ENCODE measurements around the gene NFASC.

The NFASC gene

GRCh38 chr1:205056188-205056611, 185.5 kb downstream of the NFASC start:
- in situ Hi-C loops (cut with HindIII; ENCODE audit: low sequenced_read_pairs): loop anchor here (10.0 kb wide), 1 partner anchor 51 kb away; no protein-coding TSS in a partner anchor

DNA sequence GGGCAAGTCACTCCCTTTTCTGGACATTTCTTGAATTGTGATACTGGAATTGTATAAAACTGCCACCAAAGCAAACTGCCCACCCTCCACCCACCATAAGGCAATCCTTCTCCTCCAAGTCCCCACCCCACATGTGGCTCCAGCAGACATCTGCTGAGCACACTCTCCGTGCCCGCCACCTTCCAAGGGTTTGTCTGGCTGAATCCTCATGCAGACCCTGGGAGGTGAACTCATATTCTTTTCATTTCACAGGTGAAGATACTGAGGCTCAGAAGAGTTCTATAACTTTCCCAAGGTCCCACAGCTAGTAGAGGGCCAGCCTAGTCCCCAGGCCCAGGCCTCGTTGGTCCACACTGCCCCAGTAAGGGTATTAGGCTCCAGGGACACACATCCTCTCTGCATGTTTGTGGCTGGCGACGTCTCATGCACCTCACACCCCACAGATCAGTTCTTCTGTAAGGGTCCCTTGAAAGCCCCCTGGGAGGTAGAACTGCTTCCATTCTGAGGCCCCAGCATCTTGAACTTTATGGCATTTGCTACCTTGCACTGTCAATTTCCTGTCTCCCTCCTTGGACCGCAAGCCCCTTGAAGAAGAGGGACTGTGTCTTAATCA, 186.4 kb downstream of the NFASC start:
- in situ Hi-C loops (cut with HindIII; ENCODE audit: low sequenced_read_pairs): loop anchor here (10.0 kb wide), 1 partner anchor 52 kb away; no protein-coding TSS in a partner anchor

DNA sequence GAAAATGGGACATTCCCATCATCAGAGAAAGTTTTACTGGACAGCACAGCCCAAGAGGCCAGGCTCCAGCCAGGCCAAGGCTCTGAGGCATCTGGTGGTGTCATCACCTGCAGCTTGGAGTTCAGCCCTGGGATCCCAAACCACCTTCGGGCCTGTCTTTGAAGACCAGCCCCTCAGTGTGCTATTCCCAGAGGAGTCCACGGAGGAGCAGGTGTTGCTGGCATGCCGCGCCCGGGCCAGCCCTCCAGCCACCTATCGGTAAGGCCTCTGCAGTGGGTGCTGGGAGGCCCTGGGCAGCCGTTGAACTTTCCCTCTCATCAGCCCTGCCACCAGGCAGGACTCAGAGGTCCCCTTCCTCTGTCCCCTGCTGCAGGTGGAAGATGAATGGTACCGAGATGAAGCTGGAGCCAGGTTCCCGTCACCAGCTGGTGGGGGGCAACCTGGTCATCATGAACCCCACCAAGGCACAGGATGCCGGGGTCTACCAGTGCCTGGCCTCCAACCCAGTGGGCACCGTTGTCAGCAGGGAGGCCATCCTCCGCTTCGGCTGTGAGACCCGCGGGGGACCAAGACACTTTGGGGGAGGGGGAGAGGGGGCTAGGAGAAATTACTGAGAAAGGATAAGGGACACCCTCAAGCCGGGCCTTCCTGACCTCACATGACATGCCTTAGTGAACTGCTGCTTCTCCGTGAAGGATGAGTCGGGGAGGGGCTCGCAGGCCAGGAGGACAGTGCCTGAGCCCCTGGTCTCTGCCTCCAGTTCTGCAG, 187.3 kb downstream of the NFASC start:
- in situ Hi-C loops (cut with HindIII; ENCODE audit: low sequenced_read_pairs): loop anchor here (10.0 kb wide), 1 partner anchor 53 kb away; no protein-coding TSS in a partner anchor

GRCh38 chr1:205058853-205059252, 188.2 kb downstream of the NFASC start:
- in situ Hi-C loops (cut with HindIII; ENCODE audit: low sequenced_read_pairs): loop anchor here (10.0 kb wide), 1 partner anchor 54 kb away; no protein-coding TSS in a partner anchor

- in situ Hi-C loops (cut with HindIII; ENCODE audit: low sequenced_read_pairs): loop anchor here (10.0 kb wide), 1 partner anchor 55 kb away; no protein-coding TSS in a partner anchor
Measured at GRCh38 chr1:205059660-205060059, 189.0 kb downstream of the NFASC start.

GRCh38 chr1:205060746-205061145, 190.1 kb downstream of the NFASC start:
- in situ Hi-C loops (cut with HindIII; ENCODE audit: low sequenced_read_pairs): no loop called here

- in situ Hi-C loops (cut with HindIII; ENCODE audit: low sequenced_read_pairs): no loop called here
Measured at GRCh38 chr1:205061227-205061626, 190.6 kb downstream of the NFASC start.

GRCh38 chr1:205061665-205062069, 191.0 kb downstream of the NFASC start:
- in situ Hi-C loops (cut with HindIII; ENCODE audit: low sequenced_read_pairs): no loop called here

GRCh38 chr1:205062319-205062718, 191.7 kb downstream of the NFASC start:
- in situ Hi-C loops (cut with HindIII; ENCODE audit: low sequenced_read_pairs): no loop called here

GRCh38 chr1:205062895-205063294, 192.2 kb downstream of the NFASC start:
- in situ Hi-C loops (cut with HindIII; ENCODE audit: low sequenced_read_pairs): no loop called here

DNA sequence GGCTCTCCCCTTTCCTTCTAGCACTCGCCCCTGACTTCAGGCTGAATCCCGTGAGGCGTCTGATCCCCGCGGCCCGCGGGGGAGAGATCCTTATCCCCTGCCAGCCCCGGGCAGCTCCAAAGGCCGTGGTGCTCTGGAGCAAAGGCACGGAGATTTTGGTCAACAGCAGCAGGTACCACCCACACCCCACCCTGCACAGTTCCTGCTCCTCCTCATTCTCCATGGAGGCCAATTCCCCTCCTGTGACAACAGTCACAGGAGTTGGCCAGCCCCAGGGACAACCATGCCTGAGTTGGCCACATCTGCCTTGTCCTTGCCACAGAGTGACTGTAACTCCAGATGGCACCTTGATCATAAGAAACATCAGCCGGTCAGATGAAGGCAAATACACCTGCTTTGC, 193.6 kb downstream of the NFASC start:
- in situ Hi-C loops (cut with HindIII; ENCODE audit: low sequenced_read_pairs): no loop called here

DNA sequence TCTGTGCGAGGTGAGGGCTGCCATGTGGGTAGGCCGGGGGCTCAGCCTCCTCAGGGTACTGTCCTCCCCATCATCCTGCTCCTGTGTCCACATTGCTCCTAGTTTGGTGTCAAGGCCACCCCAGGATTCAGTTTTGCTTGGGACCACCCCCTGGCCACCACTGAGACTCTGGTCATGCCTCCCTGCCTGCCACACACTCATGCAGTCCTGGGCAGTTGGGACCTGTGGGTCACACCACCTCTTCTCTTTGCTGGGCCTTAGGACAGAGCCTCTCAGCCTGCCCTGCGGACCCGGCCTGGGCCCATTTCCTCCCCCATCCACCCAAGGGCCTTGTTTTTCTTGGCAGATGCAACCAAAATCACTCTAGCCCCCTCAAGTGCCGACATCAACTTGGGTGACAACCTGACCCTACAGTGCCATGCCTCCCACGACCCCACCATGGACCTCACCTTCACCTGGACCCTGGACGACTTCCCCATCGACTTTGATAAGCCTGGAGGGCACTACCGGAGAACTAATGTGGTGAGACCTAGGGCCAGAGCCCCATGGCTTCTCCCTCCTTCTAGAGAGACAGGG, 194.2 kb downstream of the NFASC start:
- in situ Hi-C loops (cut with HindIII; ENCODE audit: low sequenced_read_pairs): no loop called here

GRCh38 chr1:205065666-205066065, 195.0 kb downstream of the NFASC start:
- in situ Hi-C loops (cut with HindIII; ENCODE audit: low sequenced_read_pairs): no loop called here

DNA sequence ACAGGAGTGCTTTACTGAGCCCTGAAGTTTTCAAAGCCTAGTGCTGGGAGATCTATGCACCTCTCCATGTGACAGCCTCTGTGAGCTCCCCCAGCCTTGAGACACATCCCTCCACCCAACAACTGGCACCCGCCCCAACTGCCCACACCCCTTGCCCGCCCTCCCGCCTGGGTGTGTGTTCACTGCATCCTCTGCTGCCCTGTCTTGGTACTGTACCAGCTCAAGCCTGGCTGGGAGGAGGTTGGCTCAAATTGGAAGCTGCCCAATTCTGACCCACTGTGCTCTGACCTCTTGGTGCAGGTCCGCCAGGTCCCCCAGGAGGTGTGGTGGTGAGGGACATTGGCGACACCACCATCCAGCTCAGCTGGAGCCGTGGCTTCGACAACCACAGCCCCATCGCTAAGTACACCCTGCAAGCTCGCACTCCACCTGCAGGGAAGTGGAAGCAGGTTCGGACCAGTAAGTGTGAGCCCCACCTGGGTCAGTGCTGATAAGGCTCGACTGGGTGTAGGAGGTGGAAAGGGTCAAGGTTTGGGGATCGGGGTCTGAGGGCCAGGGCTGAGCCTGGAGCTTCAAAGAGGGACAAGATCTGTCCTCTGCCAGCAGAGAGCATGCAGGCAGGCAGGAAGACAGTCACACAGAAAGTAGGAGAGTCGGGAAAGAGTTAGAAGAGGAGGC, 195.6 kb downstream of the NFASC start:
- in situ Hi-C loops (cut with HindIII; ENCODE audit: low sequenced_read_pairs): no loop called here

- in situ Hi-C loops (cut with HindIII; ENCODE audit: low sequenced_read_pairs): no loop called here
Measured at GRCh38 chr1:205067031-205067430, 196.4 kb downstream of the NFASC start.

GRCh38 chr1:205068001-205068400, 197.3 kb downstream of the NFASC start:
- in situ Hi-C loops (cut with HindIII; ENCODE audit: low sequenced_read_pairs): no loop called here

- in situ Hi-C loops (cut with HindIII; ENCODE audit: low sequenced_read_pairs): no loop called here
Measured at GRCh38 chr1:205068457-205069040, 197.9 kb downstream of the NFASC start.

- in situ Hi-C loops (cut with HindIII; ENCODE audit: low sequenced_read_pairs): loop anchor here (10.0 kb wide), 1 partner anchor 55 kb away; no protein-coding TSS in a partner anchor
Measured at GRCh38 chr1:205069371-205070125, 198.9 kb downstream of the NFASC start.

DNA sequence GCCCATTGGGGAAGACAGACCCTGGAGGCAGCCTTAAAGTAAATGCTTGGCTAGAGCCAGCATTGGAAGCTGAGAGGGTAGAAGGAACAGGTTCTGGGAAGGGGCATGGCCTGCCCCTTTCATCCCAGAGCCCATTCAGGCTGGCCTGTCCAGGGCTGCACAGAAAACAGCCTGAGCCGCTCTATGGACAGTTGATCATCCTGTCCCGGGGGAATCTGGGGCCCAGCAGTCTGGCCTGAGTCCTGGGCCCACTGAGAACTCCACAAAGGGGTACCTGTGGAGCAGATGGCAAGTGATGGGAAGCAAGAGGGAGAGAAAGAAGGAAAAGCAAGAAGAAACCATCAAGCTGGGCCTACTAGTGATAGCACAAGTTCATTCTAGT, 200.4 kb downstream of the NFASC start:
- in situ Hi-C loops (cut with HindIII; ENCODE audit: low sequenced_read_pairs): loop anchor here (10.0 kb wide), 1 partner anchor 56 kb away; no protein-coding TSS in a partner anchor

DNA sequence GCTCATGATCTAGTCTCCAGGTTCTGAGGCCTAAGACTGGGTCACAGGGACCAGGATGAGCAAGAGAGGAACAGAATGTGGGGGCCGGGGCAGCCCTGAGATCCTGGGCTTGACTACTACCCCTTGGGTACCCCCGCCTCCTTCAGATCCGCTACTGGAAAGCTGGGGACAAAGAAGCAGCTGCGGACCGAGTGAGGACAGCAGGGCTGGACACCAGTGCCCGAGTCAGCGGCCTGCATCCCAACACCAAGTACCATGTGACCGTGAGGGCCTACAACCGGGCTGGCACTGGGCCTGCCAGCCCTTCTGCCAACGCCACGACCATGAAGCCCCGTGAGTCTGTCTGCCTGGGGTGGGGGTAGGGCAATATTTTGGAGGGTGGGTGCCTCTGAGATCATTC, 201.1 kb downstream of the NFASC start:
- in situ Hi-C loops (cut with HindIII; ENCODE audit: low sequenced_read_pairs): loop anchor here (10.0 kb wide), 1 partner anchor 57 kb away; no protein-coding TSS in a partner anchor
